PC-3 (cell line): ENCODE measurements around the gene TSPAN12.

ENCODE experiments used
- EZH2 ChIP-seq: fragments of 300-600 bp; sonication (generic); IDR thresholded peaks from one replicate; pipeline ENCODE4 v1.6.1; 2017; ENCODE audit warnings: antibody characterized with exemption, mild to moderate bottlenecking, low read length; ENCODE audit not compliant: unreplicated experiment
- EZH2phosphoT487 ChIP-seq: fragments of 300-600 bp; sonication (generic); IDR thresholded peaks from 2 replicates; pipeline ENCODE4 v1.6.1; 2018; ENCODE audit warnings: mild to moderate bottlenecking, antibody characterized with exemption, low read length, borderline replicate concordance
- TF ChIP-seq, protein P1 (sequence below): fragments of 300-600 bp; sonication (generic); conservative IDR thresholded peaks from 2 replicates; pipeline ENCODE4 v1.5.1; 2017; ENCODE audit warnings: antibody characterized with exemption, low read depth, mild to moderate bottlenecking, low read length

DNA sequence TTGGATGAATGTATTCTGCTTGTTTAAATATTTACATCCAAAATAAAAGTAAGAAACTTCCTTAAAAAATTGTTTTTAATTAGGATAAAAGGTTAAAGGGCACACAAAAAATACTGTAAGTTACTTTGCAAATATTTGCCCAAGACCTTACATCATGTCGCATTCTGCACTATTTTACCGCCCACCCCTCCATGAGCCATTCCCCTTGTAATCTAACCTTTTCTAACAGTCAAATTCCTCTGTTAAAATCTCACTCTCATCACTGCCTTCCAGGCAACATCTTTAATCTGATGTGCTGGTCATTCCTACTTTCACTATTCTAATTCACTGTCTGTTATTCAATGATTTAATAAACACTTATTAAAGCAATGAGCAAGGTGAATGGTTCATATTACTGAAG lies 23.2 kb downstream of the TSPAN12 start:
- TF ChIP-seq, protein P1, sequence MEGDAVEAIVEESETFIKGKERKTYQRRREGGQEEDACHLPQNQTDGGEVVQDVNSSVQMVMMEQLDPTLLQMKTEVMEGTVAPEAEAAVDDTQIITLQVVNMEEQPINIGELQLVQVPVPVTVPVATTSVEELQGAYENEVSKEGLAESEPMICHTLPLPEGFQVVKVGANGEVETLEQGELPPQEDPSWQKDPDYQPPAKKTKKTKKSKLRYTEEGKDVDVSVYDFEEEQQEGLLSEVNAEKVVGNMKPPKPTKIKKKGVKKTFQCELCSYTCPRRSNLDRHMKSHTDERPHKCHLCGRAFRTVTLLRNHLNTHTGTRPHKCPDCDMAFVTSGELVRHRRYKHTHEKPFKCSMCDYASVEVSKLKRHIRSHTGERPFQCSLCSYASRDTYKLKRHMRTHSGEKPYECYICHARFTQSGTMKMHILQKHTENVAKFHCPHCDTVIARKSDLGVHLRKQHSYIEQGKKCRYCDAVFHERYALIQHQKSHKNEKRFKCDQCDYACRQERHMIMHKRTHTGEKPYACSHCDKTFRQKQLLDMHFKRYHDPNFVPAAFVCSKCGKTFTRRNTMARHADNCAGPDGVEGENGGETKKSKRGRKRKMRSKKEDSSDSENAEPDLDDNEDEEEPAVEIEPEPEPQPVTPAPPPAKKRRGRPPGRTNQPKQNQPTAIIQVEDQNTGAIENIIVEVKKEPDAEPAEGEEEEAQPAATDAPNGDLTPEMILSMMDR = no peak
- TF ChIP-seq EZH2 (no peak), EZH2phosphoT487 (no peak)
